ENCODE measurements around the gene ANKRD7. TPM values are rescaled to one million over a fixed set of nuclear protein-coding genes. Genes with fewer than 3 reads are reported as not detected.
"Not testable (repeated sequence)": the region's sequence is repeated elsewhere in the genome, so short reads cannot be mapped to it uniquely, and the experiment has no call there.

ANKRD7 gene
- total and polyA plus RNA-seq, 4 donors: 0.03 to 1.6 (median 0.55) TPM; not detected in 1

- no peak for TF ChIP-seq CTCF (IDR thresholded peaks at IDR 0.05; ENCODE audit: control extremely low read depth, extremely low read depth)
- H3K9ac ChIP-seq (ENCODE audit: insufficient read depth in 1 of 2, low read length in 2 of 2): no peak overlapping the region
- H3K36me3 ChIP-seq (ENCODE audit: control insufficient read depth in 4 of 4, insufficient read depth in 4 of 4, low read length in 4 of 4): no peaks in the 10 kb centered on the region
- H3K4me3 ChIP-seq: no peak overlapping the region
- H3K27ac ChIP-seq (ENCODE audit: low read depth in 1 of 2, low read length in 1 of 2): no peak overlapping the region
- no peaks in the 10 kb centered on the region for H3K4me1 ChIP-seq (ENCODE audit: control insufficient read depth in 5 of 5, insufficient read depth in 5 of 5, low read length in 5 of 5)
- 92 to 94% methylated on average over 1 of the region's 1 CpG for WGBS, 2 donors
- no peaks in the 10 kb centered on the region for H3K27me3 ChIP-seq (ENCODE audit: control insufficient read depth in 3 of 3, insufficient read depth in 3 of 3, low read length in 2 of 3)
- no peak for DNase-seq
- no peaks in the 10 kb centered on the region for H3K9me3 ChIP-seq (ENCODE audit: control insufficient read depth in 4 of 4, insufficient read depth in 3 of 4, low read length in 3 of 4)
- ATAC-seq (ENCODE audit: insufficient read depth, low FRiP score): no peak
These were observed 8.3 kb downstream of the ANKRD7 start for GRCh38 chr7:118232837-118233236.

GRCh38 chr7:118233799-118234198 is 9.3 kb downstream of the ANKRD7 start:
- Histone ChIP-seq H3K9ac (ENCODE audit: insufficient read depth in 1 of 2, low read length in 2 of 2) (no peak overlapping the region), H3K9me3 (ENCODE audit: control insufficient read depth in 4 of 4, insufficient read depth in 3 of 4, low read length in 3 of 4) (no peaks in the 10 kb centered on the region), H3K4me1 (ENCODE audit: control insufficient read depth in 5 of 5, insufficient read depth in 5 of 5, low read length in 5 of 5) (no peaks in the 10 kb centered on the region), H3K27me3 (ENCODE audit: control insufficient read depth in 3 of 3, insufficient read depth in 3 of 3, low read length in 2 of 3) (no peaks in the 10 kb centered on the region), H3K36me3 (ENCODE audit: control insufficient read depth in 4 of 4, insufficient read depth in 4 of 4, low read length in 4 of 4) (no peaks in the 10 kb centered on the region), H3K4me3 (no peak overlapping the region), H3K27ac (ENCODE audit: low read depth in 1 of 2, low read length in 1 of 2) (no peak overlapping the region)
- no peak for DNase-seq
- ATAC-seq (ENCODE audit: insufficient read depth, low FRiP score): no peak
- no peak for TF ChIP-seq CTCF (IDR thresholded peaks at IDR 0.05; ENCODE audit: control extremely low read depth, extremely low read depth)
- 75 to 82% methylated on average over 1 of the region's 1 CpG for WGBS, 2 donors

- no peak for DNase-seq
- no peak for TF ChIP-seq CTCF (IDR thresholded peaks at IDR 0.05; ENCODE audit: control extremely low read depth, extremely low read depth)
- no peak for ATAC-seq (ENCODE audit: insufficient read depth, low FRiP score)
- no peak overlapping the region for H3K4me3 ChIP-seq
- H3K27ac ChIP-seq (ENCODE audit: low read depth in 1 of 2, low read length in 1 of 2): no peak overlapping the region
- no peaks in the 10 kb centered on the region for H3K36me3 ChIP-seq (ENCODE audit: control insufficient read depth in 4 of 4, insufficient read depth in 4 of 4, low read length in 4 of 4)
- H3K27me3 ChIP-seq (ENCODE audit: control insufficient read depth in 3 of 3, insufficient read depth in 3 of 3, low read length in 2 of 3): no peaks in the 10 kb centered on the region
- H3K9ac ChIP-seq (ENCODE audit: insufficient read depth in 1 of 2, low read length in 2 of 2): no peak overlapping the region
- H3K9me3 ChIP-seq (ENCODE audit: control insufficient read depth in 4 of 4, insufficient read depth in 3 of 4, low read length in 3 of 4): no peaks in the 10 kb centered on the region
- 90 to 91% methylated on average over 3 of the region's 3 CpGs for WGBS, 2 donors
- H3K4me1 ChIP-seq (ENCODE audit: control insufficient read depth in 5 of 5, insufficient read depth in 5 of 5, low read length in 5 of 5): no peaks in the 10 kb centered on the region
These were observed 14.5 kb downstream of the ANKRD7 start for GRCh38 chr7:118239014-118239413.

- WGBS, 2 donors: 93 to 94% methylated on average over 2 of the region's 2 CpGs
- ATAC-seq (ENCODE audit: insufficient read depth, low FRiP score): not testable (repeated sequence)
These were observed 15.8 kb downstream of the ANKRD7 start for GRCh38 chr7:118240320-118240719.

More at GRCh38 chr7:118240320-118240719, 15.8 kb downstream of the ANKRD7 start:
- not testable (repeated sequence) for H3K27me3 ChIP-seq (ENCODE audit: control insufficient read depth in 3 of 3, insufficient read depth in 3 of 3, low read length in 2 of 3); DNase-seq; H3K4me1 ChIP-seq (ENCODE audit: control insufficient read depth in 5 of 5, insufficient read depth in 5 of 5, low read length in 5 of 5); H3K4me3 ChIP-seq; H3K9ac ChIP-seq (ENCODE audit: insufficient read depth in 1 of 2, low read length in 2 of 2); H3K9me3 ChIP-seq (ENCODE audit: control insufficient read depth in 4 of 4, insufficient read depth in 3 of 4, low read length in 3 of 4); H3K36me3 ChIP-seq (ENCODE audit: control insufficient read depth in 4 of 4, insufficient read depth in 4 of 4, low read length in 4 of 4); H3K27ac ChIP-seq (ENCODE audit: low read depth in 1 of 2, low read length in 1 of 2)
